HepG2 (cell line): ENCODE measurements around the gene MCU.

Experiments used
- PHB2 ChIP-seq: fragments of 450-650 bp; IDR thresholded peaks from 2 replicates; pipeline ENCODE4 v1.6.1; 2018; ENCODE audit not compliant: partially characterized antibody
- POLR2A ChIP-seq, 2 experiments: IDR thresholded peaks; 2 replicates each; pipeline ENCODE4 v1.6.1; 2011; ENCODE audit warnings: low read depth in 2 of 2, low read length in 2 of 2, mild to moderate bottlenecking in 1 of 2, moderate library complexity in 1 of 2; ENCODE audit not compliant: insufficient read depth in 1 of 2
- RBAK ChIP-seq: sonication (generic); formaldehyde crosslinking; IDR thresholded peaks from 2 replicates; pipeline ENCODE4 v1.5.1; 2020; ENCODE audit warnings: mild to moderate bottlenecking, missing genetic modification reagents

GRCh38 chr10:72842164-72842563, 150.2 kb downstream of the MCU start:
- TF ChIP-seq RBAK (CRISPR knock-in tag): no peak
- TF ChIP-seq PHB2: no peak
- TF ChIP-seq POLR2A (IDR thresholded peaks at IDR 0.05; ENCODE audit: insufficient read depth in 1 of 2, low read depth in 2 of 2, low read length in 2 of 2): no peak
